Activated CD4-positive, alpha-beta T cell treated with anti-CD3 and anti-CD28 coated beads for 24 hours (primary cell): ENCODE results near the gene NAA10.

Source experiments
- DNase-seq, 2 donors: peaks; one replicate each; pipeline ENCODE4 v3.0.0-alpha.2; 2020; ENCODE audit warnings: low read depth in 2 of 2

The NAA10 gene

DNA sequence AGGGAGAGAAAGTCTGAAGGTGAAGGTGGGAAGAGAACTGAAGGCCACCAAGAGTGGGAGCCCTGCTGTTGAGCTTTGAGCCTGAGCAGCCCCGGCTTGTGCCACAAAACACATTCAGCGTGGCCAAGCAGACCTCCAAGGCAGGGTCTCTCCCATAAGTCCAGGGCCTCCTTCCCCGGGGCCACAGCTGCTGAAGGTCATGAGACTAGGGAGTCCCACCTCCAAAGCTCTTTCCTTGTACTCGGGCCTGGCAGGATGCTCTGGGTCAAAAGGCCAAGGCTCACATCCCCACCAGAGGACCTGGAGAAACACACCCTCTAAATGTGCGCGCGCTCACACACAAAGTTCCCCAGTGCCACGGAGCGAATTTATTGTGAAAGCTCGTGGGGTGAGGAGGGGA lies 5.3 kb downstream of the NAA10 start:
- no peak for DNase-seq

- no peak for DNase-seq
Measured at GRCh38 chrX:153928846-153929245, 6.0 kb downstream of the NAA10 start.

DNA sequence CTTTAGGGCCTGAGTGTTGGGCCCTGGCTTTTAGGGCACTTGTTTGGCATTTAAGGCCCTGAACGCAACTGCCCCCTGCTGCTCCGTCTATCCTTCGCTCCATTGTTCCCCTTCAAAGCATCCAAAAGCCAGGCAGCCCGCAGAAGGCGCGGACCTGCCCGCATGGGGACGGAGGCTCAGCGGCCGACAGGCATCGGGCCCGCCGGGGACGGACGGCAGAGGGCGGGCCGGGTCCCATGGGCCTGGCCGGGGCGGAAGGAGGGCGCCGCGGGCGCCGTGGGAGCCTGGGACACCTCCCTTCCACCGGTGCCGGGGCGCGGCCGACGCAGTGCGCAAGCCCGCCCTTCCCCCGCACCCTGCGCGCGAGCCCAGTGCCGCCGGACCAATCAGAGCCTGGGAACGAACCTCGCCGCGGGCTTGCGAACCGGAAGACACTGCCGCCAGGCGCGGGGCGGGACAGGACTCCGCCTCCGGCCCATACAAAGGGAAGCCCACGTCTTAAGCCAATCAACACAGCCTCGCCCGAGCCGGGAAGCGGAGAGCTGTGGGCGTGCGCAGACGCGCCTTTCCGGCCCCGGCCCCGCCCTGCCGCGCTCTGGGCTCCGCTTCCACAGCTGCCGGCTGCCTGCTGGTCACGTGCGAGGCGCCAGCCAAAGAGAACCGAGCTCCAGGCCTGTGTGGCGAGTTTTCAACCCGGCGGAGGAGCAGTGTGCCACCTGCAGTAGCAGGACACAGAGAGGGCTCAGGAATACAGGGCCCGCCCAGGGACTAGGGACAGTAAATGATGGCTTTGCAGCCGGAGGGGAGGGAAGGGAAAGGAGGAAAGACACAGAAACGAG lies 6.7 kb downstream of the NAA10 start:
- peak; percentile 81 to 89 for DNase-seq

DNA sequence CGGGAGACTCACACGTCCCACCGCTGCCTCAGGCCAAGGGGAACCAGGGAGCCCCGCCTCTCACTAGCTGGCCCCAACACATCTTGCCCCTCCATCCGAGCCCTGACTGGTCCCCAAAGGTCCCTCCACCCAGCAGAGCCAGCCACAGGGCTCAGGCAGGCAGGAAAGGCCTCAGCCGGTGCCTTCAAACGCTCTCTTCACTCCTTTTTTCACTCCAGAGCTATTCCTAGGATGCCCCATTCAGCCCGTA lies 7.2 kb downstream of the NAA10 start:
- no peak for DNase-seq

- DNase-seq, result peak in 1 of 2 donors; percentile 52
Measured at GRCh38 chrX:153926858-153927671, 7.8 kb downstream of the NAA10 start.

- no peak for DNase-seq
Measured at GRCh38 chrX:153926552-153926857, 8.3 kb downstream of the NAA10 start.

DNA sequence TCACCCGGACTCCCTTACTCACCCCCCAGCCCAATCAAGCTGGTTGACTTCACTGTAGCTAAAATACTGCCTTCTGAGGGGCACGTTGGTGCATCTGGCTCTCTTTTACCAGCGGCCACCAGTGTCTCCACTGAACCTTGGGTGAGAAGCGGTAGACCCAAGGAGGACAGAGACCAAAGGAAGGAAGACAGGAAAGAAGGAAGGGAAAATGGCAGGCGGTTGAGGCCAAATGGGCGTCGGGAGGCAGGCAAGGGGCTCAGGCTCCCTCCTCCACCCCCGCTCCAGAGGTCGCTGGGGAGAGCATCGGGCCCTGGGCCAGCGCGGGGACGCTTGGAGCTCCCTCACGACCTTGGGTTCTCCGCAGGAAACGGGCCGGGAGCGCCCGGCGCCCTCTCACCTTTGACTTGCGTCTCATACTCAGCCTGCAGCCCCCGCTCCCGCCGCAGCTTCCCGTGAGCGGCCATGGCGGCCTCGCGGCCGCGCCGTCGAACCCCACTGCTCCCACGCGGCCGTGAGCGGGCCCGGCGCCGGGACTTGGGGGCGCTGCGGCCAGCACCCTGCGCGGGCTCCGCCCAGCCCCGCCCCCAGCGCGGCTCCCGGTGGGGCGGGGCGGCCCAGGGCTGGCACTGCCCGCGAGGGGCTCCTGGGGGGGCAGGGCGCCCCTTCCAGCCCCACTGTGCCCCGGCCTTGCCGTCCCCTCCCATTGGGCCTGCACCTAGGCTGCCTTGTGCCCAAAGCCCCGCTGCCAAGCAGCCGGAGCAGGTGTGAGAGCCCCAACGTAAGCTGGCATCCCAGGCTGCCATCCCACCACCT lies 8.9 kb downstream of the NAA10 start, which contains the start of gene ARHGAP4:
Gene ARHGAP4, minus strand, starts transcription at position 526 of the 813 bp plus-strand sequence. Its CDS starts 62 bp downstream, at position 464.
- no peak for DNase-seq

- DNase-seq, result no peak
Measured at GRCh38 chrX:153925387-153925738, 9.5 kb downstream of the NAA10 start.

DNA sequence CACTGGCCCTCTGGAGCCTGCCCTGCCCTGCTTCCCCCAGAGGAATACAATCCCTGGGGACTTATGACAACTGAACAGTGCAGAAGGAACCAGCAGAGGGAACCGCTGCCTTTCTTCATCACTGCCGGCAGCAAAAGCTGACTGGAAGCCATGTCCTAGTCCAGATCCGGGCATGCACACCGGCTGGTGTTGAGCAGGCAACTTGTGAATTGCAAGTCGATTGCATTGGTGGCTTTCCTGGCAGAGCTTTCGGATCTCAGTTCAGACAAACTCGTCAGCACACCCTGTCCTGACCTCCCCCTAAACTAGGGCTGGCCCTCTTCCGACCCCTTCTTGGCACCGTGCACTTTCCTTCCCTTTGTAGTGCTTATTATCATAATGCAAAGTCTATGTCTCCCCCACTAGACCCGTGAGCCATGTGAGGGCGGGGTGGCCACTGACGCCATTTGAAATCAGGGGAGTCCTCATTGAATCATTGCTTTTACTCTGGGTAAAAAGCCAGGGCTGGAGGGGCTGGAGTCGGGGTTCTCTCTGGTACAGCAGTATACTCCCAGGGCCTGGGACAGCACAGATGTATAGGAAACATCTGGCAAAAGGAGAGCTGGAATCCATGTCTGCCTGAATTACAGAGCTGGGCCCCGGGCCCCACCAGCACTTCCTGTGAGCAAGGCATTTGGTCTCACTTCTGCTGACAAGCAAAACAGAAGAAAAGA lies 10.5 kb downstream of the NAA10 start:
- no peak for DNase-seq

DNA sequence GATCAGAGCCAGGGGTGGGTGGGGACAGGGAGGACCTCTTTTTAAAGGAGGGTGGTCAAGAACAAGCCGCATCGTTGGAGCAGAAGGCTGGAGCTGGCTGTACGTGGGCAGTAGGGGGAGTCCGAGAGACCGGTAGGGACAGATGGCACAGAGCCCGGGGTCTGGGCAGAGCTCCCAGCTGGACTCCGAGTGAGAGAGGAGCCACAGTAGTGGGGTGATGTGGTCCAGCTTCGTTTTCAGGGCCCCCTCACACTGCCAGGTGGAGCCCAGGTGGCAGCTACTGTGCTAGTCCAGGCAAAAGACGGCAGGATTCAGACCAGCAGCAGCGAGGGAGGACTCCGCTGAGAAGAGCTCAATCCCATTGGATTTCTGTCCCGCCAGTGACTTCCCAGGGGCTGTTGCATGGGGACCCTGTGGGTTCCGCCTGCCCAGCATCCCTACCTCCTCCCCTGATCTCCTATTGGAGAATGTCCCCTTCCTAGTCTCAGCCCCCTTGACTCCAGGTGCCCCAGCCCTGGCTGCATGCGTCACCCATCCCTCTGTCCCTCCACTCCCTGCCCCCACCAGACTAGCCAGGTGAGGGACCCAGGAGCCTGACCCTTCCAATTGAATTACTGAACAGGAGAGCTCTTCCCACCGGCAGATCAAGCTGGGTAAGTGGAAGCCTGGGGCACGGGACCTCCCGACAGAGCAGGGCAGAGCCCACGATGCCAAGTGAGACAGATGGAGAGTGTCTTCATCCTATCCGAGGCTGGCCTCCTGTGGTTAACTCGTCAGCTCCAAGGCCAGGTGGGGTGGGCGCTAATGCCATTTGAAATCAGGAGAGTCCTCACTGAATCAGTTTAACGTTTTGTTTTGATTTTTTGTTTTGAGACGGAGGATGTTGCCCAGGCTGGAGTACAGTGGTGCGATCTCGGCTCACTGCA lies 11.6 kb downstream of the NAA10 start:
- DNase-seq, result no peak

- DNase-seq, result no peak
Measured at GRCh38 chrX:153921511-153922446, 13.1 kb downstream of the NAA10 start.

- no peak for DNase-seq
Measured at GRCh38 chrX:153921070-153921469, 13.8 kb downstream of the NAA10 start.

DNA sequence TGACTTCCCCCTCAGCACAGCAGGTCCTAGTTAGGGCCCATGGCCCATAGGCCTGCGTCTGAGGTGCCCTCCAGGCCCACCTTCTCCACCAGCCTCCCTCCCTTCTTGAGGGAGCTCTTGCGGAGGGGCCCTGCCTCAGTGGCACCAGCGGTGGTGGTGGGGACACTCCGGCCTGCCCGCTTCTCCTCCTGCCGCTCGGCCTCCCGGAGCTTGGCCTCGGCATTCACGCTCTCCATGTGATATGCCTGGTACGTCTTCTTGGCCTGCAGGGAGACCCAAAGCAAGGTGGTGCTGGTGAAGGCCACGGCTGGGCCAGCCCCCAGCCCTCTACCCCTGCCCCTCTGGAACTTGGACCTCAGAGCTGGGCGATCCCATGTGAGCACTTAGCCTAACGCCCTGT lies 14.3 kb downstream of the NAA10 start:
- no peak for DNase-seq

DNA sequence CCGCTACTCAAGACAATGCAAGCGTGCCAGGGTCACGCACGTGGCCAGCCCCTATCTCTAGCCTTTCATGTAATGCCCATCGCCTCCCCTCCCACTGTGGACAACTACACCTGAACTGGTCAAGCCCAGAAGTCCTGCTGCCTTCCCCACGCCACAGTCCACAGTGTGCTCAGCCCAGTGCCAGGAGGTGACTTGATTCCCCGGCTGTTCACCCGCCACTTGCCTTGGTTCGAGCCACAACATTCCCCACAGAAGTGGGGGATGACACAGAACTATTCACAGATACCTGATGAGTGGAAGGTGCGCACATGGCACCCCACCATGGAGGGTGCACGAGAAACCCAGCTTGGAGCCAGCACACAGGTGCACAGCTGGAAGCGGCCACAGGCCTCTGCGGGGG lies 15.6 kb downstream of the NAA10 start:
- DNase-seq, result no peak

DNA sequence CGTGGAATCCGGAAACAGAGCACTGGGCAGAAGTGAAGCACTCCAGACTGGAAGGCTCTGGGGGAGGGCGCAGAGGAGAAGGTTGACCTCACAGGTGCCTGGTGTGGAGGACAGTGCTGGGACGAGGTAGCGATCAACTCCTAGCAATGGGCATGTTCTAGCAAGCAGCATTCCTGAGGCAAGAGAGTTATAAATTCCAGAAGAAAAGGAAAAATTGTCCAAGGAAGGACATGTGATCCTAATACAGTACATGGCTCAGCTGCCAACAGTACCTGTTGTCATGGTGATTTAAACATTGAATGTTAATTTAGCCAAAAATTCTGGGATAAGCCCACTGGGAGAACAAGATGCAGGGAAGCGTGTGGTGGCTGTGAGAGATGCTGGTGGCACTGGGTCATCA lies 17.0 kb downstream of the NAA10 start:
- DNase-seq, result no peak

GRCh38 chrX:153913701-153914100 lies 21.1 kb downstream of the NAA10 start:
- no peak for DNase-seq

DNA sequence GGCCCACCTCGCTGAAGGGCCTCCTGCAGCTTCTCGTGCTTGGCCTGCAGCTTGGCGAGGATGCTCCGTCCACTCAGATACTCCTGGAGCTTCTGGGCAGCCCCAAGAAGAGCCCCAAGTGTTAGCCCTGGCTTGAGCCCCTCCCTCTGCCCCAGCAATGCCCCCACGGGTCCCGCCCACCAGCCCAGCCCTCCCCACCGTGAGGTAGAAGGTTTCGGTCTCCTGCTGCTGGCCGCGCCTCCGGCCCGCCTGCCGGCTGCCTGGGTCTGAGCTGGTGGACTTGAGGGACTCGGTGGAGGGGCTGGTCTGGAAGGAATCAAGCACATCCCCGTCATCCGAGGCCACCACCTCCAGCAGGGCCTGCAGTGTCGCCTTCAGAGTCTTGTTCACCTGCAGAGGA lies 21.6 kb downstream of the NAA10 start:
- DNase-seq, result no peak

- no peak for DNase-seq
Measured at GRCh38 chrX:153911798-153912197, 23.0 kb downstream of the NAA10 start.

GRCh38 chrX:153910446-153910845 lies 24.4 kb downstream of the NAA10 start:
- no peak for DNase-seq

- no peak for DNase-seq
Measured at GRCh38 chrX:153909980-153910360, 24.9 kb downstream of the NAA10 start.
